Ramos (cell line): ENCODE data around the gene ZNF439.
"Not testable (repeated sequence)": the region's sequence is repeated elsewhere in the genome, so short reads cannot be mapped to it uniquely, and the experiment has no call there.

Experiments
- in situ Hi-C: fragments of 300-500 bp; cut with MboI; formaldehyde crosslinking; loops from one replicate; pipeline ENCODE4 v1.14.3; 2022; ENCODE audit warnings: low sequenced_read_pairs; ENCODE audit not compliant: unreplicated experiment

ZNF439 gene

GRCh38 chr19:11848594-11849469 lies at the start of gene ZNF439:
ZNF439 (plus strand) TSS chr19:11848726; CDS start chr19:11848868, 142 bp downstream.
- in situ Hi-C loops, result no loop called here

- in situ Hi-C loops, result no loop called here
These were observed 42.0 kb upstream of the ZNF439 start for GRCh38 chr19:11806354-11807098.

- in situ Hi-C loops, result no loop called here
These were observed 41.5 kb upstream of the ZNF439 start for GRCh38 chr19:11807099-11807380.

- in situ Hi-C loops, result no loop called here
These were observed 34.9 kb upstream of the ZNF439 start for GRCh38 chr19:11813703-11814028.

- in situ Hi-C loops, result no loop called here
These were observed 34.4 kb upstream of the ZNF439 start, which contains the start of gene ZNF440 for GRCh38 chr19:11814029-11814699. ZNF440 (plus strand) TSS chr19:11814273; CDS start chr19:11814448, 175 bp downstream.

- in situ Hi-C loops, result no loop called here
These were observed 33.9 kb upstream of the ZNF439 start for GRCh38 chr19:11814700-11815035.

GRCh38 chr19:11821474-11822109 lies 26.9 kb upstream of the ZNF439 start:
- in situ Hi-C loops, result no loop called here

GRCh38 chr19:11828957-11829876 lies 19.3 kb upstream of the ZNF439 start:
- in situ Hi-C loops, result not testable (repeated sequence)

- in situ Hi-C loops, result no loop called here
These were observed 16.1 kb upstream of the ZNF439 start for GRCh38 chr19:11832253-11832912.

GRCh38 chr19:11833541-11833940 lies 15.0 kb upstream of the ZNF439 start:
- in situ Hi-C loops, result no loop called here

- in situ Hi-C loops, result not testable (repeated sequence)
These were observed 12.9 kb upstream of the ZNF439 start for GRCh38 chr19:11835626-11836066.

GRCh38 chr19:11843722-11844121 lies 4.8 kb upstream of the ZNF439 start:
- in situ Hi-C loops, result no loop called here

GRCh38 chr19:11847615-11848014 lies 911 bp upstream of the ZNF439 start:
- in situ Hi-C loops, result not testable (repeated sequence)

GRCh38 chr19:11848200-11848593 lies 329 bp upstream of the ZNF439 start:
- in situ Hi-C loops, result no loop called here

- in situ Hi-C loops, result not testable (repeated sequence)
These were observed 1.8 kb downstream of the ZNF439 start for GRCh38 chr19:11850289-11850688.

GRCh38 chr19:11853358-11853757 lies 4.8 kb downstream of the ZNF439 start:
- in situ Hi-C loops, result no loop called here

- in situ Hi-C loops, result no loop called here
These were observed 8.2 kb downstream of the ZNF439 start for GRCh38 chr19:11856596-11857250.

- in situ Hi-C loops, result no loop called here
These were observed 12.2 kb downstream of the ZNF439 start for GRCh38 chr19:11860721-11861120.

GRCh38 chr19:11861301-11861700 lies 12.8 kb downstream of the ZNF439 start:
- in situ Hi-C loops, result no loop called here
